ENCODE data around the gene IGFBPL1.

The IGFBPL1 gene

GRCh38 chr9:38390442-38390841, 33.8 kb downstream of the IGFBPL1 start:
- intact Hi-C loops (cut with DNase I; ENCODE audit: low total_unique reads), result no loop called here
- H3K4me1 ChIP-seq, result peaks cover 0 to 94% (median 59%) of the 10 kb centered on the region in 4 donors
- H3K36me3 ChIP-seq, result peaks cover 0 to 9% (median 6%) of the 10 kb centered on the region in 3 donors
- no peaks in the 10 kb centered on the region for H3K9me3 ChIP-seq
- H3K4me3 ChIP-seq, result no peak overlapping the region
- H3K27ac ChIP-seq, result peak overlapping the region; percentile 91 to 97
- no peaks in the 10 kb centered on the region for H3K27me3 ChIP-seq
- DNase-seq, result no peak
- TF ChIP-seq, protein P1, sequence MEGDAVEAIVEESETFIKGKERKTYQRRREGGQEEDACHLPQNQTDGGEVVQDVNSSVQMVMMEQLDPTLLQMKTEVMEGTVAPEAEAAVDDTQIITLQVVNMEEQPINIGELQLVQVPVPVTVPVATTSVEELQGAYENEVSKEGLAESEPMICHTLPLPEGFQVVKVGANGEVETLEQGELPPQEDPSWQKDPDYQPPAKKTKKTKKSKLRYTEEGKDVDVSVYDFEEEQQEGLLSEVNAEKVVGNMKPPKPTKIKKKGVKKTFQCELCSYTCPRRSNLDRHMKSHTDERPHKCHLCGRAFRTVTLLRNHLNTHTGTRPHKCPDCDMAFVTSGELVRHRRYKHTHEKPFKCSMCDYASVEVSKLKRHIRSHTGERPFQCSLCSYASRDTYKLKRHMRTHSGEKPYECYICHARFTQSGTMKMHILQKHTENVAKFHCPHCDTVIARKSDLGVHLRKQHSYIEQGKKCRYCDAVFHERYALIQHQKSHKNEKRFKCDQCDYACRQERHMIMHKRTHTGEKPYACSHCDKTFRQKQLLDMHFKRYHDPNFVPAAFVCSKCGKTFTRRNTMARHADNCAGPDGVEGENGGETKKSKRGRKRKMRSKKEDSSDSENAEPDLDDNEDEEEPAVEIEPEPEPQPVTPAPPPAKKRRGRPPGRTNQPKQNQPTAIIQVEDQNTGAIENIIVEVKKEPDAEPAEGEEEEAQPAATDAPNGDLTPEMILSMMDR (IDR thresholded peaks at IDR 0.05), result no peak

- TF ChIP-seq, protein P1 (IDR thresholded peaks at IDR 0.05), result no peak
- H3K36me3 ChIP-seq, result no peaks in the 10 kb centered on the region
- H3K27ac ChIP-seq, result peak overlapping the region; percentile 91 to 97
- no peaks in the 10 kb centered on the region for H3K27me3 ChIP-seq
- peak in 1 of 2 donors; percentile 16 for DNase-seq
- peaks cover 0 to 94% (median 55%) of the 10 kb centered on the region in 4 donors for H3K4me1 ChIP-seq
- intact Hi-C loops (cut with DNase I; ENCODE audit: low total_unique reads), result no loop called here
- no peak overlapping the region for H3K4me3 ChIP-seq
- no peaks in the 10 kb centered on the region for H3K9me3 ChIP-seq
Measured at GRCh38 chr9:38389313-38389712, 34.9 kb downstream of the IGFBPL1 start.

- DNase-seq, result peak; percentile 43 to 83
- H3K27ac ChIP-seq, result peak overlapping the region; percentile 91 to 97
- no peaks in the 10 kb centered on the region for H3K36me3 ChIP-seq
- no peaks in the 10 kb centered on the region for H3K9me3 ChIP-seq
- H3K4me1 ChIP-seq, result peaks cover 0 to 94% (median 56%) of the 10 kb centered on the region in 4 donors
- TF ChIP-seq, protein P1 (IDR thresholded peaks at IDR 0.05), result no peak
- no peaks in the 10 kb centered on the region for H3K27me3 ChIP-seq
- intact Hi-C loops (cut with DNase I; ENCODE audit: low total_unique reads), result no loop called here
- no peak overlapping the region for H3K4me3 ChIP-seq
Measured at GRCh38 chr9:38388283-38389223, 35.7 kb downstream of the IGFBPL1 start.

DNA sequence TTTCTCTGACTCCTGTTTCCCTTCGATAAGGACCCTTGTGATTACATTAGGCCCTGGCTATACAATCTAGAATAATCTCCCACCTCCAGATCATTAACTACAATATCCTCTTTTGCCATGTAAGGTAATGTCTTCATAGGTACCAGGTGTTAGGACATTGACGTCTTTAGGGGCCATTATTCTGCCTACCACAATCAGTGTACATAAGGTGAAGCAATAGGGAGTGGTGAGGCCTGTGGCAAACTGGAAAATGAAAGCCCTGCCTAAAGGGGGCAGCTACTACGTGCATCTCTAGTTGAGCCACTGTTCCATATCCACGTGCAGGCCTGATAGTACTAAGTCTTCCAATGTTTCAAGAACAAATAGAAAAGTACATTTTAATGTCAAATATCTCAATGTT, 36.5 kb downstream of the IGFBPL1 start:
- H3K27me3 ChIP-seq, result no peaks in the 10 kb centered on the region
- peak overlapping the region; percentile 91 to 97 for H3K27ac ChIP-seq
- H3K4me3 ChIP-seq, result no peak overlapping the region
- no peaks in the 10 kb centered on the region for H3K36me3 ChIP-seq
- TF ChIP-seq, protein P1 (IDR thresholded peaks at IDR 0.05), result no peak
- H3K9me3 ChIP-seq, result no peaks in the 10 kb centered on the region
- intact Hi-C loops (cut with DNase I; ENCODE audit: low total_unique reads), result no loop called here
- DNase-seq, result peak in 1 of 2 donors; percentile 45
- peaks cover 0 to 92% (median 57%) of the 10 kb centered on the region in 4 donors for H3K4me1 ChIP-seq

DNA sequence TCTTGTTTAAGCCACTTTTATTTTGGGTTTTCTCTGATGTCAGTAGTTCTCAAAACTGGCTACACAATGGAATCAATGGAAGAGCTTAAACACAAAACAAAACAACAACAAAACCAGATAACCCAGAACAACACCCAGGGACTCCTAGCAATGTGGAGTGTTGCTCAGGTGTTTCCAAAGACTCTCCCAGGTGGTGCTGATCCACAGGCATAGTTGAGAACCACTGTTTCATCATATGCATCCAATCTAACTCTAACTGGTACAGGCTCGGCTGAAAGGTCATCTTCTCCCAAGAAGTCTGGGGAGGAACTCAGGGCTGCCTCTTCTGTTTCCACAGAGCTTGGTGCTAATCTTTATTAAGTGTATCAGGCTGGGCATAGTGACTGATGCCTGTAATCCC, 37.2 kb downstream of the IGFBPL1 start:
- H3K36me3 ChIP-seq, result no peaks in the 10 kb centered on the region
- TF ChIP-seq, protein P1 (IDR thresholded peaks at IDR 0.05), result no peak
- peak overlapping the region; percentile 91 to 97 for H3K27ac ChIP-seq
- H3K27me3 ChIP-seq, result no peaks in the 10 kb centered on the region
- no peaks in the 10 kb centered on the region for H3K9me3 ChIP-seq
- intact Hi-C loops (cut with DNase I; ENCODE audit: low total_unique reads), result no loop called here
- no peak for DNase-seq
- peaks cover 0 to 97% (median 63%) of the 10 kb centered on the region in 4 donors for H3K4me1 ChIP-seq
- no peak overlapping the region for H3K4me3 ChIP-seq
